ACC112 (cell line): ENCODE results near the gene CARD10.
"Not testable (repeated sequence)": the region's sequence is repeated elsewhere in the genome, so short reads cannot be mapped to it uniquely, and the experiment has no call there.

Source experiments
- H2AFZ ChIP-seq: fragments of 200-600 bp; sonication (generic); one replicate; pipeline ENCODE4 v1.6.0; 2017; ENCODE audit warnings: antibody characterized with exemption, low read length; ENCODE audit not compliant: unreplicated experiment
- H3K27ac ChIP-seq: fragments of 200-600 bp; sonication (generic); 2 replicates; pipeline ENCODE4 v1.5.1; 2014; ENCODE audit warnings: low read depth, mild to moderate bottlenecking, antibody characterized with exemption, low read length, moderate library complexity
- H3K27me3 ChIP-seq: fragments of 200-600 bp; sonication (generic); 2 replicates; pipeline ENCODE4 v1.6.1; 2014; ENCODE audit warnings: mild to moderate bottlenecking, antibody characterized with exemption, low read length, moderate library complexity, mixed read lengths; ENCODE audit not compliant: insufficient read depth
- H3K36me3 ChIP-seq: fragments of 200-600 bp; sonication (generic); 2 replicates; pipeline ENCODE4 v1.6.1; 2016; ENCODE audit warnings: mild to moderate bottlenecking, antibody characterized with exemption, low read length, moderate library complexity, mixed read lengths; ENCODE audit not compliant: insufficient read depth
- H3K4me1 ChIP-seq: fragments of 200-600 bp; sonication (generic); one replicate; pipeline ENCODE4 v1.6.1; 2016; ENCODE audit warnings: low read length, mixed read lengths; ENCODE audit not compliant: insufficient read depth, unreplicated experiment, control insufficient read depth
- H3K4me3 ChIP-seq: fragments of 200-600 bp; sonication (generic); 2 replicates; pipeline ENCODE4 v1.5.1; 2014; ENCODE audit warnings: mild to moderate bottlenecking, low read depth, low read length
- H3K79me2 ChIP-seq: fragments of 200-600 bp; sonication (generic); one replicate; pipeline ENCODE4 v1.6.0; 2016; ENCODE audit warnings: low read length; ENCODE audit not compliant: control insufficient read depth, unreplicated experiment, insufficient read depth

Gene CARD10

DNA sequence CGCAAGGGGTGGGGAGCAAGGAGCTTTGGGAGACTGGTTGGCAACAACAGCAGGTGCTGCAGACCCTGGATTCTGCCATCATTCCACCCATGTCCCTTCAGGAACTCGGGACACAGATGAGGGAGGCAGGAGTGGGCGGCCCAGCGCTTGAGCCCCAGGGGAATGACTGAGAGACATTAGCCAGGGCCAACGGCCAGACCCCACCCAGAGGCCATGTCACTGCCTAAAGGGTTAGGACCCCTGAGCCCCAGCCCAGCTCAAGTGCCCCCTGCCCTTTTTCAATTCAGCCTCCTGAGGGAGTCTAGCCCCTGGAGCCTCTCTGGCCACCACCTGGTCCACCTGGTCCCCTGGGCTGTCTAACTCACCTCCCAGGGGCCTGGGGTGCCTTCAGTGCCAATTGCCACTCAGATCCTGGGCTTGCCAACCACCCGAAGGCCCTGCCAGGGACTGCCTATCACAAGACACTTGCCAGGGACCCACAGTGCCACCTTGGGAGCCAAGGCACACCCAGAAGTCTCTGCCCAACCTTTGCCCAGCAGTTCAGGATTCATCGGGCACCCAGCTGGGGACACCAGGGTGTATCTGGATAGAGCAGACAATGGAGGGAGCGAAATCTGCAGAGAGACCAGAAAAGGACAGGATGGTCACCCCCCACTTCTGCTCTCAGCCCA lies 49.7 kb downstream of the CARD10 start:
- Histone ChIP-seq H3K79me2 (no peaks in the 10 kb centered on the region), H3K4me1 (no peaks in the 10 kb centered on the region), H3K4me3 (no peak overlapping the region), H2AFZ (no peak overlapping the region), H3K36me3 (no peaks in the 10 kb centered on the region), H3K27ac (no peak overlapping the region), H3K27me3 (no peaks in the 10 kb centered on the region)

DNA sequence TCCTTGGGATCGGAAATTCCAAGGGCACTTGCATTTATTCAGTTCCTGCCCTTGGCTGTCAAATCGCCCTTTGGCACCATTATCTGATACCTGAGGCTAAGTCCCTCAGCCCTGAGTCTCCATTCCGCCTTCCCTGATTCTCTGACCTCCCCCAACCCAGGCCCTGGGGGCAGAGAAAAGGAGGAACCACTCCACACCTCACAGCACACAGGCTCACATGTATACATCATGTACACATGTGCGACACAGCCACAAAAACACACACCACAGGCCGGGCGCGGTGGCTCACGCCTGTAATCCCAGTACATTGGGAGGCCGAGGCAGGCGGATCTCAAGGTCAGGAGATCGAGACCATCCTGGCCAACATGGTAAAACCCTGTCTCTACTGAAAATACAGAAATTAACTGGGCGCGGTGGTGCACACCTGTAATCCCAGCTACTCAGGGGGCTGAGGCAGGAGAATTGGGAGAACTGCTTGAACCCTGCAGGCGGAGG lies 51.0 kb downstream of the CARD10 start:
- H3K4me3 ChIP-seq, H3K27ac ChIP-seq, H3K4me1 ChIP-seq, H3K36me3 ChIP-seq, H3K27me3 ChIP-seq, H2AFZ ChIP-seq, H3K79me2 ChIP-seq: not testable (repeated sequence)

DNA sequence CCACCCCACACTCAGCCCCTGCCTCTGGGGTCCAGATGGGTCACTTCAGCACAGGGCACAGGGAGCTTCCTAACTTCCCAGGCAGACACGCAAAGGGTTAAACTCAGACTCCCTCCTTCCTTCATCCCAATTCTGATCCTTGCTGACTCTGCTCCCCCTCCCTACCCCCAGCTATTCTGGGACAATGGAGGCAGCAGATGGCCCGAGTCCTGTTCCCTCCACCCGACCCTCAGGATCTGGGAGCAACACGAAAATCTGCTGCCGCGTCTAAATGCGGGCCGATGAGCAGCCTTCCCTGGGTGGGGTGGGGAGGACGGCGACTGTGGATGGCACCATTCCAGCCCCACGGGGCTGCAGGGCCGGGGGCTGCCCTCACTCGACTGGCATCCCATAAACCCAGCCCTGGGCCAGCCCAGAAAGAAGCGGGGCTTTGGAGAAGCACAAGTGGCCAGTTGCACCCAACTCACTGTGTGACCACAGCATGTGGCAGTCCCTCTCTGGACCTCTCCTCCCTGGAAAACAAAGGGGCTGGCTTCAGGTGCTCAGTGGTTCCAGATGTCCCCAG lies 51.7 kb downstream of the CARD10 start:
- Histone ChIP-seq H3K36me3 (no peaks in the 10 kb centered on the region), H3K27me3 (no peaks in the 10 kb centered on the region), H2AFZ (no peak overlapping the region), H3K79me2 (no peaks in the 10 kb centered on the region), H3K27ac (no peak overlapping the region), H3K4me3 (no peak overlapping the region), H3K4me1 (peaks cover 3% of the 10 kb centered on the region)

DNA sequence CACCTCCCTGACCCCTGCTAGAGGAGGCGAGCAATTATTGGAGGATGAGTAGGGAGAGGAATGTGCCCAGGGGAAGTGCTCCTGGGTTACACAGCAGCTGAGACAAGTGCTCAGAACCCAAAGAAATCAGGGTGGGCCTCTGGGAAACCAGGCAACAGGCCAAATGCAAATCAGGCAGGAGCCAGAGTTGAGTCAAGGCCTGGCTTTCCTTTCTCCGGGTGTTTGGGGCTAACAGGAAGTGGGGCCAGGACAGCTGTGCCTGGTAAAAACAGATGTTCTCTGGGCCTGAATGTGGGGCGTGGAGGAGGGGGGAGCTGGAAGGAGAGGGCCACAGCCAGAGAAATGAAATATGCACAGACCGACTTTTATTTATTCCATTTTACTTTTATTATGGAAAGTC lies 55.0 kb downstream of the CARD10 start:
- Histone ChIP-seq H3K4me3 (no peak overlapping the region), H3K4me1 (peaks cover 3% of the 10 kb centered on the region), H3K27ac (no peak overlapping the region), H3K79me2 (no peaks in the 10 kb centered on the region), H2AFZ (no peak overlapping the region), H3K27me3 (no peaks in the 10 kb centered on the region; the same call in 1 of the 2 replicates), H3K36me3 (no peaks in the 10 kb centered on the region)

DNA sequence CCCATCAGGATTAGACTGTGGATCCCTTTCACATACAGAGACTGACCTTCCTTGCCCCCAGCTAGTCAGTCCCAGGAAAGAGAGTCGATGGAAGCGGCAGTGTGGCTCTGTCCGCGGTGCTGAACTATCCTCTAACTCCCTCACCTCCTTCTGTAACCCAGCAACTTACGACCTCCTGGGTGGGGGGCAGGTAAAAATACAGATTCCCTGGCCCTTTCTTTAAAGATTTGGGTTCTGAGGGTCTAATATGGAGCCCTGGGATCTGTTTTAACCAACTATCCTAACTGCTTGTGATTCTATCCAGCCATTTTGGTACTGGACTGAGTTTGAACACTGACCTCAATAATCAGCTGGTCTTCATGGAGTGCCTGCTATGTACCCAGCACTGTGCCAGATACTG lies 56.2 kb downstream of the CARD10 start:
- no peak overlapping the region for H2AFZ ChIP-seq
- no peaks in the 10 kb centered on the region for H3K79me2 ChIP-seq
- H3K27me3 ChIP-seq = no peaks in the 10 kb centered on the region; the same call in 1 of the 2 replicates
- H3K36me3 ChIP-seq = no peaks in the 10 kb centered on the region
- no peak overlapping the region for H3K27ac ChIP-seq
- H3K4me3 ChIP-seq = no peak overlapping the region
- H3K4me1 ChIP-seq = peaks cover 3% of the 10 kb centered on the region

DNA sequence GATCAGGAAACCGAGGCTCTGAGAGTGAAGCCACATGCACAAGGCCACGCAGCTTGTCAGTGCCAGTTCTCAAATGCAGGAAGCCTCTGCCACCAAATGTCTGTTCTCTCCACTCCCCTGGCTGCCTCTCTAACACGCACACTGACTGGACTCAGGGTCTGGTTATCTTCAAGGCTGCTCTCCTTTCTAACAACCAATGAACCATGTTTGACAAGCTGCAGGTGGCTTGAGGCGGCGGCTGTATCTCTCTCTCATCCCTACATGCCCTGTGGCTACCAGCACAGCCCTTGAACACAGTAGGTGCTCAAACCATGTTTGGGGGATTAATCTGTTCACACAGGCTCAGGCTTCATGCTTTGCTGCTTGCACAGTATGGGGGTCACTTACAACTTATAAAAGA lies 56.8 kb downstream of the CARD10 start:
- no peak overlapping the region for H2AFZ ChIP-seq
- no peaks in the 10 kb centered on the region for H3K79me2 ChIP-seq
- no peak overlapping the region for H3K27ac ChIP-seq
- H3K4me1 ChIP-seq = peaks cover 3% of the 10 kb centered on the region
- no peaks in the 10 kb centered on the region; the same call in 1 of the 2 replicates for H3K27me3 ChIP-seq
- H3K4me3 ChIP-seq = no peak overlapping the region
- no peaks in the 10 kb centered on the region for H3K36me3 ChIP-seq

DNA sequence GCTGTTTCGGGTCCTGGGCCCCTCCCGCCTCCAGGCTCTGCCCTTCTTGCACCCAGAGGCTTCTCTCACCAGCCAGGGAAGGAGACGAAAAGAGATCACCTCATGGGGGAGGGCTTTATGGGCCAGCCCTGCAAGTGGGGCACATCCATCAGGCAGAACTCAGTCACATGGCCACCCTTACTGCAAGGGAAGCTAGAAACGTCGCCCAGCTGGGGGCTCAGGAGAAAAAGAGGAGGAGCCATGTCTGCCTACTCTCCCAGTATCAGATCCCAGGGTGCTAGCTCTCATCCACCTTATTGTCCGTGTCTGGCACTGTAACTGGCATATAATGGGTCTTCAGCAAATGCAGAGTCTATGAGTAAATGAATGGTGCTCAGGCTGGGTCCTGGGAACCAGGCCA lies 57.3 kb downstream of the CARD10 start:
- no peaks in the 10 kb centered on the region; the same call in 1 of the 2 replicates for H3K27me3 ChIP-seq
- H2AFZ ChIP-seq = no peak overlapping the region
- H3K27ac ChIP-seq = no peak overlapping the region
- H3K79me2 ChIP-seq = no peaks in the 10 kb centered on the region
- H3K4me1 ChIP-seq = peaks cover 3% of the 10 kb centered on the region
- H3K36me3 ChIP-seq = no peaks in the 10 kb centered on the region
- H3K4me3 ChIP-seq = no peak overlapping the region

DNA sequence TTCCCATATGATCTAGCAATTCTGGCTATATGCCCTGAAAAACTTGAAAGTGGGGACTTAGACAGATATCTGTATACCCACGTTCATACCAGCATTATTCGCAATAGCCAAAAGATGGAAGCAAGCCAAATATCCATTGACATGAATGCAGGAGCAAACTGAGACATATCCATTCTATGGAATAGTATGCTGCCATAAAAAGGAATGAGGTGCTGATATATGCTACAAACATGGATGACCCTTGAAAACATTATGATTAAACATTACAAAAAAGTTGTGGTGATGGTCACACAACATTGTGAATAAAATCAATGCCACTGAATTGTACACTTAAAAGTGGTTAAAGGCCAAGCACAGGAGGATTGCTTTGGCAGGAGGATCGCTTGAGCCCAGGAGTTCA lies 58.5 kb downstream of the CARD10 start:
- no peaks in the 10 kb centered on the region; the same call in 1 of the 2 replicates for H3K27me3 ChIP-seq
- H3K27ac ChIP-seq = no peak overlapping the region
- H3K4me3 ChIP-seq = no peak overlapping the region
- H3K36me3 ChIP-seq = no peaks in the 10 kb centered on the region
- H3K4me1 ChIP-seq = peaks cover 14% of the 10 kb centered on the region
- no peak overlapping the region for H2AFZ ChIP-seq
- no peaks in the 10 kb centered on the region for H3K79me2 ChIP-seq

DNA sequence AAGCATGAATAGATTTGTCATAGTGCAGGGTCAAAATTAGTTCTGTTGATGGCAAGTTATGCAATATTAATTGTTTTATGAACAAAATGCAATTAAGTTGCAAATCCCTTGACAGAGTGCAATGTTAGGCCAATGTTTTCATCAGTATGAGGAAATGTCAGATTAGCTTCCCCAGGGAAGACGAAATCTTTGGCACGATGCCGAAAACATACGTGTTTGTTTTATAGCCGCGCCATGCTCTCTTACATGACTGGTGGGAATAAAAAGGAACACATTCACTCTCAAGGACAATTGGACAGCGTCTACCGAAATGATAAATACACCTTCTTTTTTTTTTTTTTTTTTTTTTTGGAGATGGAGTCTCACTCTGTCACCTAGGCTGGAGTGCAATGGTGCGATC lies 60.0 kb downstream of the CARD10 start:
- Histone ChIP-seq H3K36me3 (no peaks in the 10 kb centered on the region), H3K4me3 (no peak overlapping the region), H3K27me3 (no peaks in the 10 kb centered on the region; the same call in 1 of the 2 replicates), H3K4me1 (peaks cover 25% of the 10 kb centered on the region), H3K27ac (no peak overlapping the region), H2AFZ (no peak overlapping the region), H3K79me2 (no peaks in the 10 kb centered on the region)

DNA sequence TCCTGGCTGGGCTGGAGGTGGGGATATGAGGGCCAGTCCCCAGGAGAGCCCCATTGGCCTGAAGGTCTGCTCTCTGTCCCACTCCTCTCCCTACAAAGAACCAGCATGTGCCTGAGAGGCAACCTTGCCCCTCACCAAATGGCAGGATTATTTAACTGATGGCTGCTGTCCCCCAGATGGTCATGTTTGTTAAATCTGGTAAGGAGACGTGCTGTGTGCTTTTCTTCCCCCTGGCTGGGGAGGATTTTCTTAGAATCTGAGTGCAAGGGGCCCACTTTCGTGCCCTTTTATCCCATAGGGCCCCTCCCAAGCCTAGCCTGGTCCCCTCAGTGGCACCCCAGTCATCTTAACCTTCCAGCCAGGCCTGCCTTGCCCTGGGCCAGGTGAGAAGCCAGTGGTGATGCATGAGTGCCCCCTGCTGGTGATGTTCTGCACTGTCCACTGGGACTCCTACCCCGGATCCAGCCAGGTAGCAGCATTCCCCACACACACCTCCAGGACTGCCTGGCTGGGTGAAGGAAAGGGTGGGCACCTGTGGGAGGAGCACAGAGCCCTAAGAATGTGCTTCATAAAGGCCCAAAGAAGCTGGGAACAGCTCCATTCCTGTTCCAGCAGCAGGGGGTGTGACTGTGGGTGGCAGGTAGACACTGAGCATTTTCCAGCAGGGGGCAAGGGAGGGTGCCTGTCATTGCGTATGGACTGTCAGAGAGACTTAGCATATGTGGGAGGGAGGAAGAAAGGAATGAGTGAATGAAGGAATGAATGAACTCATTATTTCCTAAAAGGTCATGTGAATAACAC lies 61.9 kb downstream of the CARD10 start:
- Histone ChIP-seq H3K4me3 (no peak overlapping the region), H3K27me3 (no peaks in the 10 kb centered on the region; the same call in 1 of the 2 replicates), H3K27ac (0 out of 2 replicates have a peak overlapping the region, but pooled peaks have one; percentile 10), H3K36me3 (no peaks in the 10 kb centered on the region), H3K4me1 (peaks cover 28% of the 10 kb centered on the region), H2AFZ (no peak overlapping the region), H3K79me2 (no peaks in the 10 kb centered on the region)
